ENCODE results near the gene COL20A1. TPM values are rescaled to one million over a fixed set of nuclear protein-coding genes. Genes with fewer than 3 reads are reported as not detected.

The COL20A1 gene
- total and polyA plus RNA-seq, 2 of the 13 experiments (the other 11 are each of a cell fraction or from before 2014, with no cell fraction given), result not detected

DNA sequence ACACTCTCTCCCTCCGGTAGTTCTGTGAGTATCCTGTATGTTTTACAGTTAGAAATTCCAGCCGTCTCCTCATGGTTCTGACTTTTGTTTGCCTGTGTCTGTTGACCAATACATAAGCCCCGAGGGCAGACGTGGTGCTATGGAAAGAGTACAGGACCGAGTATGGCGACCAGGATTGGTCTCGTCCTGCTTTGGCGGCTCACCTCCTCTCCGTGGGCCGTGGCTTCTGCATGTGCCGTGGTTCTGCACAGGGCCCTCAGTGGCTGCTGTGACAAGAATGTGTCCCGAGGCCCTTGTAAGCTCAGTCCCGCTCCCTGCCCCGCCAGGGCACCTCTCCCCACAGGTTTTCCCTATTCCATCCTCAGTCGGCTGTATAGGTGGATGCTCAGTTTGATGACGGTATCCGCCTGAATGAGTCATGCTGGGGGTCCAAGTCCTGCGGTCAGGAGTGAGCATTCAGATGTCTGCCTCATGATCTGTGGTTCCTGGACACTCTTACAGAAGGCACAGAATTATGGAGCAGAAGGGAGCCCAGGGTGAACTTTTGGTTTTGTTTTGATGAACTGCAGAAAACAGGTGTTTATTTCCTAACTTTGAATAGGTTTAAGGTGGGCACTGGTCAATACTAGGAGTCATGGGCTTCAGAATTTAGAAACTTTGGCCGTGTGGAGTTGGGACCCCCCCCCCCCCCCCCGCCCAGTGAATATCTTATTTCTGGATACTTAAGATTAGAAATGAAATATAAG lies 19.2 kb upstream of the COL20A1 start (continued):
- TF ChIP-seq, protein P1, sequence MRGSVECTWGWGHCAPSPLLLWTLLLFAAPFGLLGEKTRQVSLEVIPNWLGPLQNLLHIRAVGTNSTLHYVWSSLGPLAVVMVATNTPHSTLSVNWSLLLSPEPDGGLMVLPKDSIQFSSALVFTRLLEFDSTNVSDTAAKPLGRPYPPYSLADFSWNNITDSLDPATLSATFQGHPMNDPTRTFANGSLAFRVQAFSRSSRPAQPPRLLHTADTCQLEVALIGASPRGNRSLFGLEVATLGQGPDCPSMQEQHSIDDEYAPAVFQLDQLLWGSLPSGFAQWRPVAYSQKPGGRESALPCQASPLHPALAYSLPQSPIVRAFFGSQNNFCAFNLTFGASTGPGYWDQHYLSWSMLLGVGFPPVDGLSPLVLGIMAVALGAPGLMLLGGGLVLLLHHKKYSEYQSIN (CRISPR knock-in tag; IDR thresholded peaks at IDR 0.05; ENCODE audit: borderline replicate concordance), result no peak
- TF ChIP-seq DNMT3B (CRISPR knock-in tag; conservative IDR thresholded peaks at IDR 0.05) (peak; percentile 69; the same call in 1 of the 2 replicates), FOXO1 (CRISPR knock-in tag; IDR thresholded peaks at IDR 0.05) (no peak), HOXA7 (CRISPR knock-in tag; IDR thresholded peaks at IDR 0.05) (no peak), HIVEP1 (CRISPR knock-in tag; IDR thresholded peaks at IDR 0.05) (peak; percentile 71), ZNF343 (CRISPR knock-in tag; IDR thresholded peaks at IDR 0.05) (no peak), ZSCAN30 (CRISPR knock-in tag; IDR thresholded peaks at IDR 0.05) (no peak), ZSCAN25 (CRISPR knock-in tag; IDR thresholded peaks at IDR 0.05) (0 out of 2 replicates have a peak, but pooled peaks have one; percentile 28), HHEX (CRISPR knock-in tag; IDR thresholded peaks at IDR 0.05) (no peak)
- TF ChIP-seq, protein P2, sequence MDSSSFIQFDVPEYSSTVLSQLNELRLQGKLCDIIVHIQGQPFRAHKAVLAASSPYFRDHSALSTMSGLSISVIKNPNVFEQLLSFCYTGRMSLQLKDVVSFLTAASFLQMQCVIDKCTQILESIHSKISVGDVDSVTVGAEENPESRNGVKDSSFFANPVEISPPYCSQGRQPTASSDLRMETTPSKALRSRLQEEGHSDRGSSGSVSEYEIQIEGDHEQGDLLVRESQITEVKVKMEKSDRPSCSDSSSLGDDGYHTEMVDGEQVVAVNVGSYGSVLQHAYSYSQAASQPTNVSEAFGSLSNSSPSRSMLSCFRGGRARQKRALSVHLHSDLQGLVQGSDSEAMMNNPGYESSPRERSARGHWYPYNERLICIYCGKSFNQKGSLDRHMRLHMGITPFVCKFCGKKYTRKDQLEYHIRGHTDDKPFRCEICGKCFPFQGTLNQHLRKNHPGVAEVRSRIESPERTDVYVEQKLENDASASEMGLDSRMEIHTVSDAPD (CRISPR knock-in tag; IDR thresholded peaks at IDR 0.05), result no peak
- TF ChIP-seq, protein P3, sequence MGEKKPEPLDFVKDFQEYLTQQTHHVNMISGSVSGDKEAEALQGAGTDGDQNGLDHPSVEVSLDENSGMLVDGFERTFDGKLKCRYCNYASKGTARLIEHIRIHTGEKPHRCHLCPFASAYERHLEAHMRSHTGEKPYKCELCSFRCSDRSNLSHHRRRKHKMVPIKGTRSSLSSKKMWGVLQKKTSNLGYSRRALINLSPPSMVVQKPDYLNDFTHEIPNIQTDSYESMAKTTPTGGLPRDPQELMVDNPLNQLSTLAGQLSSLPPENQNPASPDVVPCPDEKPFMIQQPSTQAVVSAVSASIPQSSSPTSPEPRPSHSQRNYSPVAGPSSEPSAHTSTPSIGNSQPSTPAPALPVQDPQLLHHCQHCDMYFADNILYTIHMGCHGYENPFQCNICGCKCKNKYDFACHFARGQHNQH (CRISPR knock-in tag; IDR thresholded peaks at IDR 0.05), result peak; percentile 32; the same call in 1 of the 2 replicates
- TF ChIP-seq, protein P4, sequence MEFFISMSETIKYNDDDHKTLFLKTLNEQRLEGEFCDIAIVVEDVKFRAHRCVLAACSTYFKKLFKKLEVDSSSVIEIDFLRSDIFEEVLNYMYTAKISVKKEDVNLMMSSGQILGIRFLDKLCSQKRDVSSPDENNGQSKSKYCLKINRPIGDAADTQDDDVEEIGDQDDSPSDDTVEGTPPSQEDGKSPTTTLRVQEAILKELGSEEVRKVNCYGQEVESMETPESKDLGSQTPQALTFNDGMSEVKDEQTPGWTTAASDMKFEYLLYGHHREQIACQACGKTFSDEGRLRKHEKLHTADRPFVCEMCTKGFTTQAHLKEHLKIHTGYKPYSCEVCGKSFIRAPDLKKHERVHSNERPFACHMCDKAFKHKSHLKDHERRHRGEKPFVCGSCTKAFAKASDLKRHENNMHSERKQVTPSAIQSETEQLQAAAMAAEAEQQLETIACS (CRISPR knock-in tag; IDR thresholded peaks at IDR 0.05), result 0 out of 2 replicates have a peak, but pooled peaks have one; percentile 19
- TF ChIP-seq, protein P5, sequence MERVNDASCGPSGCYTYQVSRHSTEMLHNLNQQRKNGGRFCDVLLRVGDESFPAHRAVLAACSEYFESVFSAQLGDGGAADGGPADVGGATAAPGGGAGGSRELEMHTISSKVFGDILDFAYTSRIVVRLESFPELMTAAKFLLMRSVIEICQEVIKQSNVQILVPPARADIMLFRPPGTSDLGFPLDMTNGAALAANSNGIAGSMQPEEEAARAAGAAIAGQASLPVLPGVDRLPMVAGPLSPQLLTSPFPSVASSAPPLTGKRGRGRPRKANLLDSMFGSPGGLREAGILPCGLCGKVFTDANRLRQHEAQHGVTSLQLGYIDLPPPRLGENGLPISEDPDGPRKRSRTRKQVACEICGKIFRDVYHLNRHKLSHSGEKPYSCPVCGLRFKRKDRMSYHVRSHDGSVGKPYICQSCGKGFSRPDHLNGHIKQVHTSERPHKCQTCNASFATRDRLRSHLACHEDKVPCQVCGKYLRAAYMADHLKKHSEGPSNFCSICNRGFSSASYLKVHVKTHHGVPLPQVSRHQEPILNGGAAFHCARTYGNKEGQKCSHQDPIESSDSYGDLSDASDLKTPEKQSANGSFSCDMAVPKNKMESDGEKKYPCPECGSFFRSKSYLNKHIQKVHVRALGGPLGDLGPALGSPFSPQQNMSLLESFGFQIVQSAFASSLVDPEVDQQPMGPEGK (CRISPR knock-in tag; IDR thresholded peaks at IDR 0.05), result peak; percentile 49; the same call in 1 of the 2 replicates
